Kasumi-1 (cell line): ENCODE data around the gene CRYAA.

ENCODE experiments used
- DNase-seq, 2 experiments: peaks; one replicate each; lab custom pipeline; 2025; lab: John Stamatoyannopoulos, UW

CRYAA gene

DNA sequence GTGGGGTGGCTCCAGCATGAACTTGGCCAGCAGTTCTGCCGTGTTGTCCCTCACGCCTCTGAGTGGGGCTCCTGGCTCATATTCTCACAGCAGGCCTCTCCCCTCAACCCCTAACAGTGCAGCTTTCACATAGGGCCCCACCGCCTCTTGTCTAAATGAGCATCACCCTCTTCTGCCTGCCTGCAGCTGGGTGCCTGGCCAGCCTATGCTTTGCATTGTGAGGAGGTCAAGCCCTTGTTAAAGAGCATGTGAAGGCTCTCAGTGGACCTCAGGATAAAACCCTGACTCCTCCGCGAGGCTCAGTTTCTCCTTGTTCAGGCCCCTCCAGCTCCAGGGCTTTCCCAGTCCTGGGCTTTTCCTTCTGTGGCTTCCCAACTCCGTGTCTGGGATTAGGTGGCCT is 34.8 kb downstream of the CRYAA start:
- no peak for DNase-seq

GRCh38 chr21:43204638-43205037 is 35.8 kb downstream of the CRYAA start:
- DNase-seq: no peak

GRCh38 chr21:43206231-43207042 is 37.6 kb downstream of the CRYAA start:
- DNase-seq: no peak

DNA sequence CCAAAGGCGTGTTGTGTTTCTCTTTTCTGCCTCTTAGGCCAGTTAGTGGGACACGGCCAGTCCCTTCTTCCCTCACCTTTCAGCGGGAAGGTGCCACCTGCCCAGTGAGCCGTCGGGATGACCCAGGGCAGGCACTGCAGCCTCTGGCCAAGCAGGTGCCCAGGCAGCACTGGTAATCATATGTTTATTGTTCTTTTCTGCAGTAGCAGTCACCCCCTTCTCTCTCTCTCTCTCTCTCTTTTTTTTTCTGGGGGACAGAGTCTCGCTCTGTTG is 38.2 kb downstream of the CRYAA start:
- no peak for DNase-seq

DNA sequence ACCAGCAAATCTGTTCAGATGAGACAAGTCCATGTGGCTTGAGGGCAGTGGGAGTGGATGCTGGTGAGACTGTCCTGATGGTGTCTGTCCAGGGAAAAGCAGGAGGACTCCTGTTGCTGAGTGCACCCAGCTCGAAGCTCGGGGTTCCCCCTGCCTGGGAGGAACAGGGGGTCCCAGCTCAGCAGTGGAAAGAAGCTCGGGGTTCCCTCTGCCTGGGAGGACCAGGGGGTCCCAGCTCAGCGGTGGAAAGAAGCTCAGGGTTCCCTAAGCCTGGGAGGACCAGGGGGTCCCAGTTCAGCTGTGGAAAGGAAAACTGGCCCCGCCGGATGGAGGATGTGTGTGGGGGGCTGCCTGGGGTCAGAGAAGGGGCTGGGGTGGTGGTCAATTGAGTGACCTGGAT is 39.1 kb downstream of the CRYAA start:
- no peak for DNase-seq

- DNase-seq: no peak
Measured at GRCh38 chr21:43208561-43209332, 39.9 kb downstream of the CRYAA start.

GRCh38 chr21:43209575-43210453 is 41.0 kb downstream of the CRYAA start:
- no peak for DNase-seq

GRCh38 chr21:43210454-43211071 is 41.8 kb downstream of the CRYAA start:
- no peak for DNase-seq

DNA sequence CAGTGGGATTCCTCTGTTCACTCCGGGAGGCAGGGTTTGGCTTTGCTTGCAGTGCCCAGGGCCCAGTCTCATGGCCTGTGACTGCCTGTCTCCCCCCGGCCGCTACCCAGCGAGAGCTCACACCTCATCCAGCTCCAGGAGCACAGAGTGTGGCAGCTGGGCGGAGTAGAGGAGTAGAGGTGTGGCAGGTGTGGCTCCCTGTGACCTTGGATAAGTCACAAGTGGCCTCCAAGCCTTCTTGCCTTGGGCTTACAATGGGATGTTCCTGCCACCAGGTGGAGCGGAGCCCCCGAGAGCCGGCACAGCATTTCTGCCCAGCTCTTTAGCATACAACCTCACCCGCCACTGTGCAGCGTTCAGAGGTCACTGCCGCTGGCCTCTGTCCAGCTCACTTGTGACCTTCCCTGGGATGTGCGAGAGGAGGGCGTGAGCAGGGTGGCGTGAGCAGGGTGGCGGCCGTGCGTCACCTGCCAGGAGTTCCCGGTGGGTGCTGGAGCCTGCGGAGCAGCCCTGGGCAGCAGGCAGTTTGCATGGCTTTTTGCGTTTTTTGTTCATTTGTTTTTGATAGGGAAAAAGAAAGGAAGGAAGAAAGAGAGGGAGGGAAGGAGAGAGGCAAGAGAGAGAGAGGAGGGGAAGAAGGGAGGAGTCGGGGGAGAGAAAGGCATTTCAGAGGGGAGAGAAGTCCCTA is 42.4 kb downstream of the CRYAA start:
- DNase-seq: no peak

GRCh38 chr21:43211760-43212115 is 42.9 kb downstream of the CRYAA start:
- DNase-seq: no peak
